Adrenal gland (tissue), 5 donors: ENCODE results near the gene PTPRN2.

Experiments used
- CTCF ChIP-seq, 6 experiments: fragments of 450-650 bp in 4 of 6; fragments of 200-600 bp in 2 of 6; sonication (generic) in 1 of 6; IDR thresholded peaks; 1 replicate in 5 of 6; 2 replicates in 1 of 6; pipeline versions ENCODE4 v1.5.1 to v1.8.0; 2016 to 2021; ENCODE audit warnings: antibody characterized with exemption in 6 of 6, mild to moderate bottlenecking in 2 of 6, moderate library complexity in 1 of 6
- POLR2A ChIP-seq, 2 donors: fragments of 450-650 bp; IDR thresholded peaks; one replicate each; pipeline ENCODE4 v1.6.1; 2017; ENCODE audit warnings: antibody characterized with exemption in 2 of 2, mild to moderate bottlenecking in 2 of 2, moderate library complexity in 1 of 2
- donor health status: DM: no; HTN: no; CAD: no.

DNA sequence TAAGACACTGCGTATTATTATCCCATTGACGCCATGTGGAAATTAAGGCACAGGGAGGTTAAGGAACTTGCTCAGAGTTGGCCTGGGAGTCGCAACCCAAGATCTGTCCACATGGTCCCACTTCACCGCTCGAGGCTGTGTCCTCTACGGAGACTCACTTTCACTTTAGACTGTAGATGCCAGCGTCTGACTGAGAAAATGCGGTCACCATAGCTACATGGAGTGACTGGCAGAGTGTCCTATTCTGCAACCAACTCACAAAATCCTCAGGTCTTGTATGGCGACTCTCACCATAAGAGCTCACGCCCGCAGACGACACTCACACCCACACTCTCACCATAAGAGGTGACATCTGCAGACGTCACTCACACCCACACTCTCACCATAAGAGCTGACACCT, 257.9 kb downstream of the PTPRN2 start:
- TF ChIP-seq CTCF (IDR thresholded peaks at IDR 0.05) (no peak), POLR2A (IDR thresholded peaks at IDR 0.05) (no peak)
